GM20431 (cell line): ENCODE measurements around the gene NAP1L3.

Experiments used
- in situ Hi-C: fragments of 300-500 bp; cut with MseI, MboI; formaldehyde crosslinking; loops from one replicate; pipeline ENCODE4 v1.15.0; 2020; ENCODE audit warnings: low sequenced_read_pairs; ENCODE audit not compliant: unreplicated experiment

NAP1L3 gene

GRCh38 chrX:93673056-93673868 lies at the start of gene NAP1L3:
TSS of gene NAP1L3 (minus strand) at chrX:93673578. CDS start at chrX:93673304, 274 bp downstream.
- in situ Hi-C loops = no loop called here

- in situ Hi-C loops = no loop called here
Measured at GRCh38 chrX:93711076-93711475, 37.7 kb upstream of the NAP1L3 start.

GRCh38 chrX:93703701-93704100 lies 30.3 kb upstream of the NAP1L3 start:
- in situ Hi-C loops = no loop called here

- in situ Hi-C loops = no loop called here
Measured at GRCh38 chrX:93695981-93696380, 22.6 kb upstream of the NAP1L3 start.

GRCh38 chrX:93673869-93674271 lies 492 bp upstream of the NAP1L3 start, which contains the start of gene FAM133A:
TSS of gene FAM133A (plus strand) at chrX:93674206. CDS start at chrX:93709420, 35,214 bp downstream.
- in situ Hi-C loops = no loop called here

GRCh38 chrX:93660575-93660974 lies 12.8 kb downstream of the NAP1L3 start:
- in situ Hi-C loops = no loop called here

- in situ Hi-C loops = no loop called here
Measured at GRCh38 chrX:93649381-93649780, 24.0 kb downstream of the NAP1L3 start.

GRCh38 chrX:93637591-93637990 lies 35.8 kb downstream of the NAP1L3 start:
- in situ Hi-C loops = no loop called here
